Glomerular visceral epithelial cell (primary cell): ENCODE data around the gene RTF1.

ENCODE experiments used
- DNase-seq: peaks from one replicate; pipeline ENCODE4 v3.0.0-alpha.2; 2016; ENCODE audit errors: extremely low spot score

The RTF1 gene

DNA sequence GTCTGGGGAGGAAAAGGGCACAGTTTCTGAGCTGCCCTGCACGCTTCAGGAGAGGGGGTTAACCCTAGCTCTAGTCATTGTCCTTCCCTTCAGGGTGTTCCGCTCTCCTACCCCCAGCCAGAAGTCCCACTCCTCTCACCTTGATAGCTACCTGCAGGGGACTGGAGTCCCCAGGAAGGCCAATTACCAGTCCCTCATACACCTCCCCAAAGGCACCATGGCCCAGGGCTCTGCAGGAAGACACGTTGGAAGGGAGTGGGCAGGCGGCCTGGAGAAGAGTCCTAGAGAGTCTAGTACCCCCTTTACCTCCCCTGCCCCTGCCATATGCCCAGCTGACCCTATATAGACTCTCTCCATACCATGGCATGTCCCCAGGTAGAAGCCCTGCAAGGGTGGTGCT lies 88.9 kb downstream of the RTF1 start:
- DNase-seq: no peak

DNA sequence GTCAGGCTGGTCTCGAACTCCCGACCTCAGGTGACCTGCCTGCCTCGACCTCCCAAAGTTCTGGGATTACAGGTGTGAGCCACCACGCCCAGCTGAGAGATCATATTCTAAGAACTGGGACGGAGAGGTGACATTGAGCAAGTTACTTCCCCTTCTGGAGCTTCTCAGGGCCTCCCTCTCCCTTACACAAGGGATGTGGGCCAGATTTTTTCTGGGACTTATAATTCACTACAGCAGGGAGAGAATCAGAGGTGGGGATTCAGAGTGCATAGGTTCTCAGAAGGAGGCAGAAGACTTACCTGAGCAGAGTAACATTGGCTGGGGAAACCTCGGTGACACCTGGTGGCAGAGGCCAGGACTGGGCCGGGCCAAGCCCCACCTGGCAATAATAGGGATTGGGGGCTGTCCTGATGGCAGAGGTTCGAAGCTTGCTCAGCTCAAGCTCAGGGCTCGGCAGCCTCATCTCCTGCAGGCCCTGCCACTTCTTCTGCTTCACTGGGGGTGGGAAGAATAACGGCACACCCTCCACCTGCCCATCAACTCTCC lies 90.0 kb downstream of the RTF1 start:
- DNase-seq: no peak

DNA sequence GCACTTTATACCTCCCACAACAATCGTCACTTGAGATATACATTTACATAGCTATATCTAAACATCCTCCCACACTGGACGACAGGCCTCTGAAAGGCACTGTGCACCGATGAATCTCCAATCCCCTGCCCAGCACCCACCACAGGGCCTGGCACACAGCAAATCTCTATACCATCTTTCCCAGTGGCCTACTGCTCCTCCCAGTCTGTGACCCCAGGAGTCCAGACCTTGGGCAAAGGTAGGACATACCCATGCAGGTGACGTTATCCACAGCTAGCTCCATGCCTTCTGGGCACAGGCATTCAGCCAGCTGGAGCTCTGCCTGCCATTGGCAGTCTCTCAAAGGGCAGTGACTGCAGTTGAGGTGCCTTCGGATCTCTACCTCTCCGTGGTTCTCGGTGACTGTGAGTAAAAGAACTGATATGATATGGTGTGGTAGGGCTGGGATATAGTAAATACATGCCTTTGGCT lies 91.0 kb downstream of the RTF1 start:
- no peak for DNase-seq

DNA sequence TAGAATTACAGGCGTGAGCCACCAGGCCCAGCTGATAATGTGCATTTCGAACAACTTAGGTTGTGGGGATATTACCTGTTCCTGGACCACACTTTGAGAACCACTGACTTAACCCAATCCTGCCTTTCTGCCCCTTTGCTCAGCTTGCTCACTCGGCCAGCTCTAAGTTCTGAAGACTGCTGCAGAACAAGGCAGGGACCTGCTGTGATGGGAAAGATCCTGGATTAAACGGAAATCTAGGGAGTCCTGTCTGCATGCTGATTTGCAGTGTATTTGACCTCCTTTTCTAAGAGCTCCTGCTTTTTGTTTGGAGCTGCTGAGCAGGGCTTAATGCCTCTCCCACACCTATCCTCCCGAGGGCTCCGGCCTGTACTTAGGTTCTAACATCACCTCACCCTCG lies 93.8 kb downstream of the RTF1 start:
- no peak for DNase-seq

DNA sequence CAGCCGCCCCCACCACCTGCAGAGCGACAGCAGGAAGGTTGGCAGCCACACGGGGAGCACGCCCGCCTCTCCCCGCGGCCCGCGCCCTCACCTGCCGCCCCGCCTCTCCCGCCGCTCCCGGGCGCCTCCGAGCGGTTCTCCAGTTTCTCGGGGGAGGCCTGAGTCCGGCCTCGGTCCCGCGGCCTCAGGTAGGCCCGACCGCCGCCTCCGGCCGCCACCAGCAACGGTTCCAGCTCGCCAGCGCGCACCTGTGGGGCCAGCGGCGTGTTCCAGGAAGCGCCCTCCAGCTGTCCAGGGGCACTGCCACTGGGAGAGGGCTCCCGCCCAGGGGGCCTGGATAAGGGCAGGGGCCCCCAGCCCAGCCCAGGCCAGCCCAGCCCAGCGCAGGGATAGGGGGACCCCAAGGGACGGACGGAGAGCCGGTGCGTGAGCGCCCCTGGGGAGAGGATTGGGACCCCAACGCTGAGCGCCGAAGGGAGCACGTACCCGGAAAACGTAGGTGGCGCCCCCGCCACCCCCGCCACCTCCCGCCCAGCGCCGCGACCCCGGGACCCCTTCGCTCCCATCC lies 94.5 kb downstream of the RTF1 start:
- no peak for DNase-seq

DNA sequence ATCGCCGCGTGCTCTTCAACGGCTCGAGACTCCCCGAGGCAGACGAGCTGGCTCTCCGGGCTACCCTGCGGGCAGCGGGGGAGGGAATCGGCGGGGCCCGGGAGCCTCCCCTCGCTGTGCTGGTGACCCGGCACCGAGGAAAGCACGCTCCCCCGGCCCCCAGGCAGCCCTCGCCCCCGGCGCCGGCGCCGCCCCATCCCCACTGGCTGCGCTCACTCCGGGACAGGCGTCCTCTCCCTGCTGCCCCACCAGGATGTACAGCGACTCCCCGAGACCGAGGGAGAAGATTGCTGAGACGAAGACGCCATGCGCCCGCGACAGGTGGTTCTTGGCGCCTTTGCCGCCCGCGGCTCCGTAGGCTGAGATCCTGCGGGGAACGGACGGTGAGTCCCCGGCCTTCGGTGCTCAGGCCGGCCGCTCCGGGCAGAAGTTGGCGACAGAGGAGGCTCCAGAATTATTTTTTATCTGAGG lies 95.0 kb downstream of the RTF1 start:
- DNase-seq: no peak

DNA sequence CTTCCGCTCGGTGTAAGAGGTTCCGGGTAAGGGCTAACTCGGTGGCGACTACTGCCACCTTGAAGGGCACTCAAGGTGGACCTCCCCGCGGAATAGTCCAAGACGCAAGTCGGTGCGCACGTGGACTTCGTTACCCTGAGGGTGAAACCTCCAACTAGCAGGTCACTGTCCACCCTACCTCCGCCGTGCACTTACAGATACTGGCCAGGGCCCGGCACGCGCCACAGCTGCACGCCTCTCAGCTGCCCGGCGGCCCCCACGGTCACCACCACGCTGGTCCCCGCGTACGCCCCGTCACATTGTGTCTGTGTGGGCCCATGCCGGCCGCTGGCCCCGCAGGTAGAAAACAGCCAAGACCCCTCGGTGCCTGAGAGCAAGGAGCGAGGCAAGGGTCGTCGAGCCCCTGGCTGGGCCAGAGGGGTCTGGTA lies 95.6 kb downstream of the RTF1 start:
- DNase-seq: no peak

DNA sequence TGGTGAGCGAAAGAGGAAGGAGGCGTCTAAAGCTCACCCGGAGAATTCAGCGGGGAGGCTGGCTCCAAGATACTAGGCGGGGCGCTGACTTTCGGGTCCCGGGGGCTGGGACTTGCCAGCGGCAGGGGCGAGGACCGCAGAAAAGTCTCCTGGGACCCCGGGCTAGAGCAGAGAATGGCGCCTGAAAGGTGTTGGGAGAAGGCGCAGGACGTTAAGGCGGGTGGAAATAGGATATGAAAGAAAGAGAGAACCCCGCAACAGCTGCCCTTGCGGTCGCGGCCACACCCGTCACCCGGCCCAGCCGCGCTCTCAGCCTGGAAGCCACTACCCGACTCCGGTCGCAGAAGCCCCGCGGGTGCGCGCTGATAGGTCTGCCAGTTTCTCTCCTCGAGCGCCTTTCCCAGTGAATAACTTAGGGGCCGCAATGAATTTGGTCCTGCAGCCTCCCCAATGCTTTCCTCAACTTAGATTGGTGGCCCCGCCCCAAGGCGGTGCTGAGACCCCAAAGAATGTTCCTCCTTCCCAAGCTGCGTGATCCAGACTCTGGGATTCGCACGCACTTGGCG lies 96.1 kb downstream of the RTF1 start:
- no peak for DNase-seq

DNA sequence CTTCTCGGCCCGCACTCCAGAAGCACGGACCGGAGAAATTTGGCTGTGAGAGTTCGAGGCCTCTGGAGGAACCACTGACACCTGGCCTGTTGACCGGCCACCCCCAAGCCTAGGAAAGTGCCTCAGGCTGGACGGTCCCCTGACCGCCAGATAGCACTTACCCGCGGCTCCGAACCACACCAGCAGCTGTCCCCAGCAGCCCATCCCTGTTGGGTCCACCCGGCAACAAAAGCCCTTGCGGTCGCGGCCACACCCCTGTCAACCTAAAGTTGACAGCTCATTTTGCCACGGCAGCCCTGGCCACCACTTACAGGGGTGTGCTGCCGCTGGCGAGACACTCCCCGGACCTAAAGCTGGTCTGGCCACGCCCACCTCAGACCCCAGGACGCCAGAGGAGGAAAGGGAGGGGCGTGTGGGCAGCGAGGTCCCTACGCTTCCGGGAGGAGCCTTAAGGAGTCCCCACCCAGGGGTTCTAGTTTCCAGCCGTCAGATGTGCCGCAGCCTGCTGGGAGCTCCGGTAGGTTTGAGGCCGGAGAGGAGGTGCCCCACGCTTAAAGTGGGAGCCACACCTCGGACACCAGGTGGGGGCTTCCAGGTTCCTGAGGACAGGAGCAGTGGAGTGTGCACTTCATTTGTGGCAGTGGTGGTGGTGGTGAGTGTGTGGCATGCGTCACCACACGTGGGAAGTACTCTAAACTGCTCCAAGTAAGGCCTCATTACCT lies 96.8 kb downstream of the RTF1 start, which contains the start of gene LTK:
Gene LTK (minus strand): TSS at position 322 of the 722 bp plus-strand sequence. CDS start 118 bp downstream, at position 204.
- no peak for DNase-seq

DNA sequence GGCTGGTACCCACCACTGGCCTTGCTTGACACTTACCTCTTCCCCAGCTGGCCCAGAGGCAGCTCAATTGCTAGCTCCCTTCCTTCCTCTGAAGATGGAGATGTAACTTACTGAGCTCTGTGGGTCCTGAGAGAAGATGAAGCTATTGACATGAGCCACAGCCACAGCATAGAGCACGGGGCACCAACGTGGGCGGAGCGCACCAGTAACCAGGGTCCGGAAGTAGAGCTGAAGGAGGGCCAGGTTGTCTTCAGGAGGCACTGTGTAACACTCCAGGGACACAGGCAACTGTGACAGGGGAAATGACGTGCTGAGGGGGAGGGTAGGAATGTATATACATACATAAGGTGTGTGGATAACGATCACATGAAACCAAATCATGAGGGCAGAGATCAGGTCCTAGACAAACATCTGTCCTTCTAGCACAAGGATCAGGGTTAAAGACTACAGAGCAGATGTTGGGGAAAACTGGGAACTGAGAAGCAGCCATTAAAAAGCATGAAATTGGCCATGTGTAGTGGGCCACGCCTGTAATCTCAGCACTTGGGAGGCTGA lies 101.1 kb downstream of the RTF1 start:
- no peak for DNase-seq

DNA sequence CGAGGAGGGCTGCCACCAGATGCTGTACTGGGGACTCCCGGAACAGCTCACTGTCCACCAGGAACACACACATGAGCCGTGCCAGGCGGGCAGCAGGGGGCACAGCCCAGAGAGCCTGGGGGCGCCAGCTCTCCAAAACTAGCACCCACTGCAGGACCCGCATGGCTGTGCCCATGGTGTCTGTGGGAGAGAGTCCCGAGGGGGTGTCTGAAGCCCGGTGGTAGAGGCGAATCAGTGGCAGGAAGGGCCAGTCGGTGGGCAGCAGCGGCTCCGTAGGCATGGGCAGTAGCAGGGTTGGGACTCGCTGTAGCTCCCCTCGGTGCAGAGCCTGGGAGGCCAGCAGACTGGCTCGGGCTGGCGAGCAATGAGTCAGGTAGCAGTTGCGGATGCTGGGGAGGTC lies 103.7 kb downstream of the RTF1 start:
- no peak for DNase-seq

DNA sequence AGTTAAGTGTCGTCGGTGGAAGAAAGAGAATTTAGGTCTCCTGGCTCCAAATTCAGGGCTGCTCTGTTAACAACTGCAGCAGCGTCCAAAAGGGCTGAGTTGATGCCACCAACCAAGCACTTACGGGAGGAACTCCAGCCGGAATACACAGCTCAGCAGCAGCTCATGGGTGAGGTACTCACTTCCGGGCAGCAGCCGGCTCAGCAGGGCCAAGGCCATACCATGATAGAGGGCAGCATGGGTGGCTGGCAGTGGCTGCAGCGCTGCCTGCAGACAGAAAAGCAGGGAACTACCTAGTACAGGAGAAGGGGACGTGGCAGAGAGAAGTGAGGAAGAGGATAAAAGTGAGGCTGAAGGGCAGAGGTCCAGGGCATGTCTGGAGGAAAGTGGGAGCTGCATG lies 104.7 kb downstream of the RTF1 start:
- no peak for DNase-seq

DNA sequence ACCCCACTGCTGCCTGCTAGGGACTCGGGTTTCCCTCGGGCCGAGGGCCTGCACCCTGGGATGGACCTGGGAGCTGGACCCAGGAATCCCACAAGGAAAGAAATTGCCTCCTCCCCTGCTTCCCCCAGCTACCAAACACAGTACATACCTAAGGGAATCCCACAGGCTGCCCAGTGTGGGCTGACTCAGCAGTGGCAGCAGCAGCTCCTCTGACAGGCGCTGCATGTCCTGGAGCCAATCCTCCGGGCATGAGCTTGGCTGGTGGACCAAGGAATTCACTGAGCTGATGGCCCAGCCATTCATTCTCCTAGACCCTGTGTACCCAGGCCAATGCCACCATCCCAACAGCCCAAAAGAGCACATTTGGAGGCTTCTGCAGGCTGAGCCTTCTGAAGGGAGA lies 106.2 kb downstream of the RTF1 start:
- DNase-seq: peak; percentile 26

DNA sequence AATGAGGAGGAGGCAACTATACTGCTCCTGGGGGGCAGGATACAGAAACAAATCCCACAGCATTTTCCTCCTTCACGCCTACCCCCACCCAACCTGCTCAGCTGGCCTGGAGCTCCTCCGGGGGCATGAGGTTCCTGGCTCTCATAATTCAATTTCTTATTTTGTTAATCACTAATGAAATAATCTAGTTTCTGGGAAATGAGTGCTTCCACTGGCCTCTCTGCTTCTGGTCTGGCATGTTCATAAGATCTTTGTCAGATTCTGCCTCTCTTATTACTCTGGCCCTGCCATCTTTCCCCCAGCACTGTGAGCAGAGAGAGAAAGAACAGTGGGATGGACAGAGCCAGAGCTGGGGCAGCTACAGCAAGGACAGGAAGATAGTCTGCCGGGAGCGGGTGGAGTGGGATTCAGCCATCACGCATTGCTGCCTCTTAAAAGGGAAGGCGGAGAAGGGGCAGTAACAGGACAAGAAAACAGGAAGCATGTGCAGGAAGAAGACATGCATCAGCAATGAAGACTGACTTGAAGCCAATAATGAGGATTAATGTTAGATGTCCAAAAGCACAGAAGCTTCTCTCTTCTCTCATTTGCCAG lies 113.6 kb downstream of the RTF1 start:
- DNase-seq: no peak
